GM19238 (cell line): ENCODE measurements around the gene OSCP1.
A peak's percentile ranks its signal among the peaks of the same experiment; 100 is the strongest.

Experiments
- DNase-seq: peaks from one replicate; pipeline ENCODE4 v3.0.0; 2011; ENCODE audit warnings: low spot score; ENCODE audit not compliant: insufficient read length

Gene OSCP1

DNA sequence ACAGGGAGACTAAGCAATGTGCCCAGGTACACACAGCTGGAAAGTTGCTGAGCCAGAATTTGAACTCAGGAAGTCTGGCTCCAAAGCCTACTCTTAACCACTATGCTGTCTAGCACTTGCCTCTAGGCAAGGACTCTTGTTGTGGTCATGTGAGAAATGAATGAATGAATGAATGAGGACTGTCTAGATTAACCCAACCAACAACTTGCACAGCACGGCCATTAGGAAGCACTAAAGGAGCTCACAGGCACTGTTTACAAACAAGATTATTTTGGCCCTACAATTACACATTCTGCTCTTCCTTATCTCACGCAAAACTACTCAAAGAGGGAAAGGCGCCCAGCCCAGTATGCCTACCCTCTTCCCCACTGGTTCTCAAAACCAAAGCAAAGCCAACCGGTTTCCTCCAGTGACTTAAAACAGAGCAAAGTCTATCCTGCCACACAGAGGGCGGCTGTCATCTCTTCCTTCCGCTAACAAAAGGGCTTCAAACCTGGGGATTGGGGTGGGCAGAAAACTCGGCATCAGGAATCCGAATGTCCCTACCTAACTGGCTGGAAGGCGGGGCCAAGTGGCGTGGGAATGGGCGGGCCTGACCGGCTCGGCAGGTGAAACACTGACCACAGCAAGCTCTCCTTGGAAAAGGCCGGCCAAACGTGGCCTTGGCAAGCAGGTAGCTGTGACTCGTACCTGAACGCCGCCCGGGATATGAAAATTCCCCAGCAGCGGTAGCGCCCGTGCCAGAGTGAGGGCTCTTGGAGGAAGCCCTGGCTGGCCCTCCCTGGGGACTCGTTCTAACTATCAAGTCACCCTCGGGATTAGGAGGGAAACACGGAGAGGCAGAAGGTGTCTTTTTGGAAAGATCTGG is 65.5 kb downstream of the OSCP1 start:
- no peak for DNase-seq

DNA sequence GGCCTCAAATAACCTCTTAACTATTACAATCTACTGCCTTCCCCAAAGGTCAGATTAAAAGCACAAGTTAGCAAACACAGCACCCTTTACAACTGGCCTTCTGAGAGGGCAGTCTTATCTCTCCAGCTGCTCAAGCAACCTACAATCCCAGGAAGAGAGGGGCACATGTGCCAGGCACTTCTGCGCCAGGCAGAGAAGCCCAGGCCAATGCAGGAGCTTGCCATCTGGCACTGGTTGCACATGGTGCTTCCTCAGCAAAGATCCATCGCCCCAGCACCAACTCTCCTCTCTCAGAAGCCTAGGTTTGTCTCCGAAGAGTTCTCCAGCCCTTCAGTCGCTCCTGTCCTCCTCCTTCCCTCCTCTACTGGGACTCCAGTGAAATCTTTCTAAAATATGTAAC is 67.0 kb downstream of the OSCP1 start:
- no peak for DNase-seq

DNA sequence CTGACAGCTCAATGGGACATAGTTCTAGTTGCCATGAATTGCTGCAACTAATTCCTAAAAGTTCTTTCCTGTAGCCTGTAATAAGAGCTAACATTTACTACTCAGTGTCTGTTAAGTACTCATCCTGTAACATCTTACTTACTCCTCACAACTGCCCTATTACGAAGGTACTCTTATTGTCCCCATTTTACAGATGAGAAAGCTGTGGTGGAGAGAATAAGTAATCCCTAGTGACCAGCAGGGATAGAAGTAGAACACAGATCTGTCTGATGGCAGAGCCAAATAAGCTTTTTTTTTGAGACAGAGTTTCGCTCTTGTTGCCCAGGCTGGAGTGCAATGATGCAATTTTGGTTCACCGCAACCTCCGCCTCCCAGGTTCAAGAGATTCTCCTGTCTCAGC is 67.6 kb downstream of the OSCP1 start:
- no peak for DNase-seq

- DNase-seq: no peak
These were observed 68.0 kb downstream of the OSCP1 start for GRCh38 chr1:36382231-36382630.

DNA sequence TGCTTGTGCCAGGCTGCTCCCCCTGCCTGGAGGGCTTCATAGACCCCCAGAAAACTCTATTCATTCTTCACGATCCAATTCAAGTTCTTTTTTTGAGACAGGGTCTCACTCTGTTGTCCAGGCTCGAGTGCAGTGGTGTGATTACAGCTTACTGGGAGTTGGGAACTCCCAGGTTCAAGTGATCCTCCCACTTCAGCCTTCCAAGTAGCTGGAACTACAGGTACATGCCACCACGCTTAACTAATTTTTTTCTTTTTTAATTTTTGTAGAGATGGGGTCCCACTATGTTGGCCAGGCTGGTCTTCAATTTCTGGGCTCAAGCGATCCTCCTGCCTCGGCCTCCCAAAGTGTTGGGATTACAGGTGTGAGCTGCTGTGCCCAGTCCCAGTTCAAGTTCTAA is 68.8 kb downstream of the OSCP1 start:
- no peak for DNase-seq

DNA sequence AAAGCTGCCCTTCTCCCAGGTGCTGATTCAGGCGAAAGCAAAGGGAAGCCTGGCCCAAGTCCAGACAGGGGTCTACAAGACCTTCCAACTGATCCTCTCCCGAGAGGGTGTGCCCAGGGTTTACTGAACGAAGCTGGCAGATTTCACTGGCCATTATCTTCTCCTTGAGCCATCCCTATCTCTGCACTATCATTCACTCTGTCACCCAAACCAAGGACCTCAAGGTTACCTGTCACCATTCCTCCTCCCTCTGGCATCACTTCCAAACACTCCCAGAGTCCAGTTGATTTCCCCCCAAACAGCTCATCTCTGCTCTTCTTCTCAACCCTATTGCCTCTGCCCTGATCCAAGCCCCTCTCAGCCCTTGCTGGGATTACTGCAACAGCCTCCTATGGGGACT is 69.5 kb downstream of the OSCP1 start:
- no peak for DNase-seq

- no peak for DNase-seq
These were observed 70.1 kb downstream of the OSCP1 start for GRCh38 chr1:36380143-36380619.

DNA sequence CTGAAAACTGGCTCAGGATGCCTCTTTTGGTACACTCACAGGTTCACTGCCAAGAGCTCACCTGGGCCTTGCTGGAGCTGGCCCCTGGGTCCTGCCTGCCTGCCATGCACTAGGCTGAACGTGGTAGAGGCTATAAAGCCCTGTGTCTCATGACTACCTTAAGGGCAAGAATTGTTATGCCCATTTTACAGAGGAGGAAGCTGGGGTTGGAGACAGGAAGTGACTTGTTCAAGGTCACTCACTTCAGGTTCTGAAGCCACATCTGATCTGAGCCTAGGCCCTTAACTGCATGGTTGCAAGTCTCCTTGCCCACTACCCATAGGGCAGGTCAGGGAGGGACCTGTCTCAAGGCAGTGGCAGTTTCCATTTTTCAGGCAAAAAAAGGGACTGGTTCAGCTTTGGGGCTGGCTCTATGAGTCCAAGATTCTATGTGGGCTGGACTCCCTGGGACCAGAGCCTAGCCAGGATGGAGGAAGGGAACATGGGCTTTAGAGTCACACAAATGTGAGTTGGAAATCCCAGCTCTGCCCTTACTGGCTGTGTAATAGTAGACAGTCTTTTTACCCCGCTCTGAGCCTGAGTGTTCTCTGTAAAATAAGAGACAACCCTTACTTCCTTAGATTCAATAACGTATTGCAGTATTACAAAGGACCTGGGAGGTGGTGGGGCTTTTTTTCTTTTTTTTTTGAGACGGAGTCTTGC is 72.3 kb downstream of the OSCP1 start:
- no peak for DNase-seq

- DNase-seq: no peak
These were observed 77.6 kb downstream of the OSCP1 start for GRCh38 chr1:36372617-36373016.

GRCh38 chr1:36369061-36369861 is 81.0 kb downstream of the OSCP1 start:
- peak; percentile 77 for DNase-seq
